HG02973 (cell line): ENCODE results near the gene TRAPPC8.
"Not testable (repeated sequence)": the region's sequence is repeated elsewhere in the genome, so short reads cannot be mapped to it uniquely, and the experiment has no call there.

Experiments
- ATAC-seq: cut with Tn5 transposase; IDR thresholded peaks from one replicate; pipeline ENCODE4 v1.9.1; 2021; ENCODE audit warnings: moderate library complexity; ENCODE audit not compliant: unreplicated experiment

The TRAPPC8 gene

GRCh38 chr18:31809049-31809448, 133.9 kb downstream of the TRAPPC8 start:
- not testable (repeated sequence) for ATAC-seq

GRCh38 chr18:31801078-31801477, 141.8 kb downstream of the TRAPPC8 start:
- no peak for ATAC-seq

- not testable (repeated sequence) for ATAC-seq
Observed at GRCh38 chr18:31799257-31799656, 143.7 kb downstream of the TRAPPC8 start.

- no peak for ATAC-seq
Observed at GRCh38 chr18:31798399-31798798, 144.5 kb downstream of the TRAPPC8 start.

GRCh38 chr18:31795747-31796146, 147.2 kb downstream of the TRAPPC8 start:
- ATAC-seq, result no peak

GRCh38 chr18:31793531-31793930, 149.4 kb downstream of the TRAPPC8 start:
- ATAC-seq, result no peak

- ATAC-seq, result no peak
Observed at GRCh38 chr18:31792580-31792911, 150.4 kb downstream of the TRAPPC8 start.

GRCh38 chr18:31791817-31792579, 150.9 kb downstream of the TRAPPC8 start:
- peak; percentile 92 for ATAC-seq

- ATAC-seq, result no peak
Observed at GRCh38 chr18:31789409-31789808, 153.5 kb downstream of the TRAPPC8 start.

- ATAC-seq, result no peak
Observed at GRCh38 chr18:31783059-31783458, 159.9 kb downstream of the TRAPPC8 start.
